Sigmoid colon (tissue), 3 donors: ENCODE results near the gene KCNT1.

Source experiments
- POLR2A ChIP-seq, 2 donors: fragments of 450-650 bp; IDR thresholded peaks; one replicate each; pipeline ENCODE4 v1.6.1; 2016; ENCODE audit warnings: antibody characterized with exemption in 2 of 2, mild to moderate bottlenecking in 2 of 2, moderate library complexity in 2 of 2
- TF ChIP-seq, protein P1 (sequence below), 4 experiments: fragments of 450-650 bp in 3 of 4; fragments of 200-600 bp in 1 of 4; IDR thresholded peaks; one replicate each; pipeline ENCODE4 v1.5.1; 2016 to 2019; ENCODE audit warnings: antibody characterized with exemption in 4 of 4, mild to moderate bottlenecking in 3 of 4, moderate library complexity in 2 of 4

DNA sequence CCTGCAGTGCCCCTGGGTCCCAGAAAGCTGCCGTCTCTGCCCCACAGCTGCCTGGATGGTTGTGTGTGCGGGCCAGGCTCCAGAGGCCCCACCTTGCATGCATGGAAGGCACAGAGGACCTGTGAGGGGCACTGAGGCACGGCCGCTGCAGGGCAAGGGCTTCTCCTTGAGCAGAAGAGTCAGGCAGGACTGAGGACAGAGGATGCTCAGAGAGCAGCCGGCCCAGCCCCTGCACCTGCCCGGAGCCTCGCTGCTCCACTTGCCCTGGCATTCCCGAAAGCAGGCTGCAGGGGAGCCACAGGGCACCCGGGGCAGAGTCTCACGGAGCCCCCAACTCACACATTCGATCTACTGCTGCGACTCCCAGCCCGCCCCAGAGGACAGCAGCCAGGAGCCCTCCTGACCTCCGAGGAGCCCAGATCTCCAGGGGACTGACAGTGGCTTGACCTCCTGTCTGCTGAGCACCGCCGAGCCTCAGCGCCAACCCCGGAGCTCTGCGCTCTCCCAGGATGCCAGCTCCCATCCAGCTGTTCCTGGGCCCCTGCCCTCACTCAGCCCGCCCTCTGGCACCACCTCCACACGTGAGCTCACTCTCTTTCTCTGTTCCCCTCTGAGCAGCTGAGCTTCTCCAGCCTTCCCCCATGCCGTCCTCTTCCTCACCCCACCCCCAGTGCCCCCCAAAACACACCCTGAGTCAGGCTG is 95.0 kb downstream of the KCNT1 start:
- TF ChIP-seq, protein P1, sequence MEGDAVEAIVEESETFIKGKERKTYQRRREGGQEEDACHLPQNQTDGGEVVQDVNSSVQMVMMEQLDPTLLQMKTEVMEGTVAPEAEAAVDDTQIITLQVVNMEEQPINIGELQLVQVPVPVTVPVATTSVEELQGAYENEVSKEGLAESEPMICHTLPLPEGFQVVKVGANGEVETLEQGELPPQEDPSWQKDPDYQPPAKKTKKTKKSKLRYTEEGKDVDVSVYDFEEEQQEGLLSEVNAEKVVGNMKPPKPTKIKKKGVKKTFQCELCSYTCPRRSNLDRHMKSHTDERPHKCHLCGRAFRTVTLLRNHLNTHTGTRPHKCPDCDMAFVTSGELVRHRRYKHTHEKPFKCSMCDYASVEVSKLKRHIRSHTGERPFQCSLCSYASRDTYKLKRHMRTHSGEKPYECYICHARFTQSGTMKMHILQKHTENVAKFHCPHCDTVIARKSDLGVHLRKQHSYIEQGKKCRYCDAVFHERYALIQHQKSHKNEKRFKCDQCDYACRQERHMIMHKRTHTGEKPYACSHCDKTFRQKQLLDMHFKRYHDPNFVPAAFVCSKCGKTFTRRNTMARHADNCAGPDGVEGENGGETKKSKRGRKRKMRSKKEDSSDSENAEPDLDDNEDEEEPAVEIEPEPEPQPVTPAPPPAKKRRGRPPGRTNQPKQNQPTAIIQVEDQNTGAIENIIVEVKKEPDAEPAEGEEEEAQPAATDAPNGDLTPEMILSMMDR (IDR thresholded peaks at IDR 0.05), result no peak
- no peak for TF ChIP-seq POLR2A (IDR thresholded peaks at IDR 0.05)
